GM21447 (cell line): ENCODE measurements around the gene FAM151A.
"Not testable (repeated sequence)": the region's sequence is repeated elsewhere in the genome, so short reads cannot be mapped to it uniquely, and the experiment has no call there.

Experiments used
- ATAC-seq: cut with Tn5 transposase; IDR thresholded peaks from one replicate; pipeline ENCODE4 v1.9.1; 2021; ENCODE audit not compliant: unreplicated experiment

FAM151A gene

GRCh38 chr1:54636461-54637446, 13.4 kb upstream of the FAM151A start:
- ATAC-seq, result not testable (repeated sequence)

DNA sequence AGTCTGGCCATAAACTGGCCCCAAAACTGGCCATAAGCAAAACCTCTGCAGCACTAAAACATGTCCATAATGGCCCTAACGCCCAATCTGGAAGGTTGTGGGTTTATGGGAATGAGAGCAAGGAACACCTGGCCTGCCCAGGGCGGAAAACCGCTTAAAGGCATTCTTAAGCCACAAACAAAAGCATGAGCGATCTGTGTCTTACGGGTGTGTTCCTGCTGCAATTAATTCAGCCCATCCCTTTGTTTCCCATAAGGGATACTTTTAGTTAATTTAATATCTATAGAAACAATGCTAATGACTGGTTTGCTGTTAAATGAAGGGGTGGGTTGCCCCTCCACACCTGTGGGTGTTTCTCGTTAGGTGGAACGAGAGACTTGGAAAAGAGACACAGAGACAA, 12.5 kb upstream of the FAM151A start:
- ATAC-seq, result not testable (repeated sequence)

GRCh38 chr1:54627196-54627595, 3.9 kb upstream of the FAM151A start:
- ATAC-seq, result no peak

DNA sequence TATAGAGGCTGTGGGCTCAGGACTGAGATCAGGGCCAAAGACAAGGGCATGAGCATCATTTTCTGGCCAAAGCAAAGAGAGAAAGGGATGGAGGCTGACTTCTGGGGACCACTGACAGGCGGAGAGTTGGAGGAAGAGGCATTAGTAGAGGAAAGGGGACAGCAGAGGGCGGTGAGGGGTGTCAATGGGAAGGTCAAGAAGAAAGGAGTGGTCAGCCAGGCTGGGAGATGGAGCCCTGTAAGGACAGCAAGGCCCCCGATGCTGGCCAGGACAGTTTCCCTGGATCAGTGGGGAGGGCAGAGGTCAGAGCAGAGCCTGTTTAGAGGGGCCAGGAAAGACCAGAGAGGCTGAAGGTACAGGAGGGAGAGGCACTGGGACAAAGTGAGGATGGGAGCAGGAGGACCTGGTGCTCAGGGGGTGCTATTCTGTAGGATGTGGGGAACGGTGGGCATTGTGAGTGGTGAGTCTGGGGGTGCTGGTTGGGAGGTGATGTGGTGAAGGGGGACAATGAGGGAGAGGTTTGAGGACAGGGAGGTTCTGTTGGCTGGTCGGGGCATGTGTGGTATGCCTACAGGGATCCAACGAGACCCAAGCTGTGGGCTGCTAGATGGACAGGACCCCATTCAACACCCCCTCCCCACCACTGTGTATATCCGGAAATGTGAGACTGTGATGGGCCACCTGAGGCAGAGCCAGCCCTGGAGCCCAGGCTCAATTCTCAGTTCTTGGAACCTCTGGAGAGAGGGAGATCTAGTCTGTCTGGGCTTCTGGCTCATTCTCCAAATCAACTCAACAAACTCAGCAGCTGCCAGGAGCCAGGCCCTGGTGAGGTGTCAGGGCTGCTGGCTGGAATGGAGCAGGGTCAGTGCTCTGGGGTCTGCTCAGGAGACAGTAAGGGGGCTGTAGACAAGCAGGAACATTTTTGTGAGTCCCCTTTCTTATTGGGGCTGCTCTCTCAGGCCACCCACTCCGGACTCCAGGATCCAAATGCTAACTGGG, 1.4 kb upstream of the FAM151A start:
- no peak for ATAC-seq

DNA sequence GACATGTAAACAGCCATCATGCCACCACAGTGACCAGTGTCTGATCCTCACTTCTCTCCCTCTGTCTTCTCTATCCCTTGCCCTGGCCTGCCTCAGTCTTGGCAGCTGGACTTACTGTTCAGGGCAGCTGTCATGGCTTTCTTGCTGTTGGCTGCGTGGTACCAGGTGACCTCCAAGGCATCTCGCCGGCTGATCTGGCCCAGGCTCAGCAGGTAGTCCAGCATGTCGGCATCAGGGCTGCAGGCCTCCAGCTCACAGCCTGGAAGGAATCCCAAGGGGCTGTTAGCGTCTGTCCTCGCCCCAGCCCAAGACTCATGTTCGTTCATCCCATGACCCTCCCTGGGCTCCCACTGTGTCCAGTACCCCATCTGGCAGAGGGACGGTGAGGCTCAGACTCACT, 3.6 kb downstream of the FAM151A start:
- no peak for ATAC-seq

GRCh38 chr1:54615531-54616279, 7.6 kb downstream of the FAM151A start:
- ATAC-seq, result no peak

- no peak for ATAC-seq
These were observed 8.8 kb downstream of the FAM151A start for GRCh38 chr1:54614563-54614962.

DNA sequence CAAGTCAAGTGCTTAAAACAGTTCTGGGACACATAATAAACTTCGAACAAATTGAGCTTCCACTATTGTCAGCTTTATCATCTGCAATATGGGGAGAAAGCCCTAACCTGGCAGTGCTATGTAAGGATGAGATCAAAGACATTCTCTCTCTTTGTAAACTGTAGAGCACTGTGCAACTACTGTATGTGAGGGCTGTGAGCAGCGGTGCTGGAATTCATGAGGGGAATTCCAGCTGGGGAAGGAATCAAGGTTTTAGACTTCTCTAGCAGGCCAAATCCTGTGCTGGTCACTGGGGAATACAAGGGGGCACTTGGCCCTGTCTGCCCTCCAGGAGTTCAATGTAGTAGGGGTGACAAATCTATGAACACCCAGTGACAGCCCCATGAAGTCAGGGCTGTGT, 9.3 kb downstream of the FAM151A start:
- no peak for ATAC-seq

DNA sequence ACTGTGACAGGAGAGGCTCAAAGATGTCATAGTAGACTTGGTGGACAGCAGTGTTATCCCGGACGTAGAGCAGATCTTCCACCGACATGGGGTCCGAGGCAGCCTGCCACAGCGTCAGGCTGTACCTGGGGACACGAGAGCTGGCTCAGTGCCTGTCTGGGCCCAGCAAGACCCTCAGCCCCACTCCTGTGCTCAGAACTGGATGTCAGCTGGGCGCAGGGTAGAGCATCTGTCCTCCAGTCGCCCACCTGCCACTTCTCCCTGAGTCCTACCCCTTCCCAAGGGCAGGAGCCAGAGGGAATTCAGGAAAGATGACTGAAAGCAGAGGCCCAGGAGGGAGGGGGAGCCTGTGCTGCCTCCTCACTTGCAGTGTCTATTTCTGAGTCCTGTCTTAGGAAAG, 11.7 kb downstream of the FAM151A start:
- ATAC-seq, result no peak

- ATAC-seq, result no peak
These were observed 12.4 kb downstream of the FAM151A start for GRCh38 chr1:54610601-54611580.

DNA sequence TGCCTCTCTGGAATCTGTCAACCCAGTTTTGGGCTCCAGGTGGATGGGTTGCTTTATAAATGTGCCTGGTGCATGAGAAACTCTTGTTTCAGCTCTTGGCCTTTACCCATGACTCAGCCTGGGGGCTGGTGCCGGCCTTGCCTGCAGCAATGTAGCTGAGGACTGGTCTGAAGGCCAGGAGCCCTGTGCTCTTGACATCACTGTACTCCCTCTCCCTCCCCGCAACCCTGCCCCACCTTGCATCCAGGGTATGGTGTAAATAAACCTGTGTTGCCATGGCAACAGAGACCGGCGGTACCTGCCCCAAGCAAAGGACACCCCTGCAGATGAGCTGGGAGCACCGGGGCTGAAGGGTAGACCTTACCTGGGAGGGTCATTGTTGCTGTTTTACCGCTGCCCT, 13.3 kb downstream of the FAM151A start:
- no peak for ATAC-seq

DNA sequence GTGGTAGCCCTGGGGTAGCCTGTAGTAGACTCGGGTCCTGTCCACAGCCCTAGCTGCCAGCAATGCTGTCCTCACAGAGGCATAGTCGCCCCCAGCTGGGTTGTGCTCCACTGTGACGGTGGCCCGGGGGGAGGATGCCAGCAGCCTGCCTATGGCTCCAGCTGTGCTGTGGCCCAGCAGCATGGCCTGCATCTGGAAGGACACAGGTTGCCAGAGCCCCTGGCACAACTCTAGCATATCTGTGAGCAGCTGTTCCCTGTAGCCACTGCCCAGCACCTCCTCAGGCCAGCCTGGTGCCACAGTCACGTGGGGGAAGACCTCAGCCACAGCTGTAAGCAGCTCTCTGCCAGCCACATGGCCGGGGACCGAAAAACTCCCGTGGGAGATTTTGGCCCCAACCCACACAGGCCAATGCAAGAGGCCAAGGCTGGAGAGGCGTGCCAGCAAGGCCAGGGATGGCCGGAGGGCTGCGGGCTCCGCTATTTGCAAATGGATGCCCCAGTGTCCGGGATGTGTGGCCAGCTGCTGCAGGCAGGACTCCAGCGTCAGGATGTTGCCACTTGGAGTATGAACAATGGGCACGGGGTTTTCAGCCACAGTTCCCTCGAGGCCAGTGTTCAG, 13.9 kb downstream of the FAM151A start:
- no peak for ATAC-seq

DNA sequence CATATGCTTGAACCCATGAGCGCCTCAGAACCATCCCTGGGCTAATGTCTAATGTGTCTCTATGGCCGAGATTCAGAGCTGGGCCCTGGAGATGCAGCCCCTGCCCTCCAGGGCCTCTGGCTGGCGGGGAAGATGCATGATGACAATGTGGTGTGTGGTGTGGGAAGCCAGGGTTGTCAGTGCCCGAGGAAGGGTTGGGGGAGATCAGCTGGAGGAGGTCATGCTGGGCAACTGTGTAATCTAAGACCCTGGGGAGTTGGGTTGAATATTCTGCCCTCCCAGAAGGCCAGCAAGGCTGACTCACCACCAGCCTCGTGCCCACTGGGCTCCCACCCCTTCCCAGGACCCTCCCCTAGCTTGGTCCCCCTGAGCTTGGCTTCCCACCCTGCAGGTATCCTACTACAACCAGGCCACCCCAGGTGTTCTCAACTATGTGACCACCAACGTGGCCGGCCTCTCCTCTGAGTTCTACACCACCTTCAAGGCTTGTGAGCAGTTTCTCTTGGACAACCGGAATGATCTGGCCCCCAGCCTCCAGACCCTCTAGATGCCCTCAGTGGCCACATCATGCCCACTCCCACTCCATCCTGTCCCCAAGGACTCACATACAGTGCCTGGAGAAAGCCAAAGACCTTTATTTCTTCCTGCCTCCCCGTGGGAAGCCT, 14.6 kb downstream of the FAM151A start:
- no peak for ATAC-seq

DNA sequence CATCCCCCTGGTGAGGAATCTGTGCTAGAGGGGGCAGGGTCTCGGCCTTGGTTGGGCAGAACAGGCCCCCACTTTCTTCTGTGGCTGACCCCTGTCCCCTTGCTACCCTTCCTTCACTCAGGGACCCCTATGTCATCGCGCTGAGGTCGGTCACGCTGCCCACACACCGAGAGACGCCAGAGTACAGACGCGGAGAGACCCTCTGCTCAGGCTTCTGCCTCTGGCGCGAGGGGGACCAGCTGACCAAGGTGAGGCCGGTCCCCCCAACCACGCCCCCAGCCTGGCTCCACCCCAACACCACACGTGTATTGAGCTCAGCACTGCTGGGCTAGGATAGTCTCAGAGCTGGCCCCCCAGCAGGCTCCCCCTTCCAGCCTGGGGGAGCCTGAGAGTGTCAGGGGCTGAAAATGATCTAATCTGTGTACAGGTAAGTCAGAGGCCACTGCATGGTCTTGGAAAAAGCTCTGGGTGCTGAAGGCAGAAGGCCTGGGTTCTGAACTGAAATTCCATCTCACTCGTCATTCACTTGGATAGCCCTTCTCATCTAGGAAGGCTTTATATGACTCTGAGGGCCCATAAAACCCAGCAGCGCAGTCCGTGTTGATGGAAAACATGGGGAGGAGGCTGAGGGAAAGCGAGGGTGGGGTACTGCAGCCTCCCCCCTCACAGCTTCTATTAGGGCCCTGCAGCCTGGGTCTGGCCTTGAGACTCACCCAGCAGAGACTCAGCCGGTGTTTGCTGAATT, 15.3 kb downstream of the FAM151A start:
- ATAC-seq, result no peak

DNA sequence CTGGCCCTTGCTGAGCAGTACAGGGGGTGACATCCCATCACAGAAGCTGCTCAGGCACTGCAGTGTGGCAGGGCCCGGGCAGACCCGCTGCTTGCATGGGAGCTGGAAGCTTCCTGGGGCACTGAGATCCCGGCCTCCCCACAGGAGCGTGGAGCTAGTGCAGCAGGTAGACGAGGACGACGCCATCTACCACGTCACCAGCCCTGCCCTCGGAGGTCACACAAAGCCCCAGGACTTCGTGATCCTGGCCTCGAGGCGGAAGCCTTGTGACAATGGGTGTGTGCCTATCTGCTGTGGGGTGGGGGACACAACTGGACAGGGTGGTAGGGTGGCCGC, 16.4 kb downstream of the FAM151A start:
- no peak for ATAC-seq

DNA sequence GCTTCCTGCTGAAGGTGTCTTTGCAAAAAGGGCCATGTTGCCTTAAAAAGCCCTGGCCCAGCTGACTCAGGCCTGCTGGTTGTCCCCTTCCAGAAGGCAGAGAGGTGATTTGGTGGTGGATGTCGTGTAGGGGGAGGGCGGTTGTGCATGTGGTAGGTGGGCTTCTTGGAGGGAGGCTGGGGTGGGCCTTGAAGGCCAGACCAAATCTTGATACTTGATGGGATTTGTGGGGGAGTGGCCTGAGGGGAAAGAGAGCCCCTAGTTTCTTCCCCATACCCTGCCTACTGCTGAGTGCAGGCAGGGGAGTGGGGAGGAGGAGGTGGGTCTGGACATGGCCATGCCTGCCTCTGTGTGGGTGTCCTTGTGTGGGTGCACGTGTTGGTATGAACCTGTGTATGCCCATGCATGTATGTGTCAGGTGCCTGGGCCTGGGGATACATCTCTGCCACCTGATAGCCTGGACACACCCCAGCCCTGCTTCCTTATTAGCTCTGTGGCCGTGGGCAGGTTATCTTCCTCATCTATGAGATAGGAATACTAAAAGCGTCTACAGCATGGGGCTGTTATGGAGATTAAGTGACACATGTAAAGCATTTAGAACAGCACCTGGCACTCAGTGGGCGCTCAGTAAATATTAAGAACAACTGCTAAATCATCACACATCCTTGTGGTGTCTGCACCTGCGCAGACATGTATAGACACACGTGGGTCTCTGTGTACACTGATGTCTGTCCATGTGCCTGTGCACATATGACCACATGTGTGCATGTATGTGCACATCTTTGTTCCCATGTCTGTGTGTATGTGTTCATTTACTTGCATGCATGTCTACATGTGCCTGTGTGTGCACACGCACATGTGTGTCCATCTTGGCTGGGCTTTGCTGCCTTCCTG, 17.0 kb downstream of the FAM151A start:
- no peak for ATAC-seq
